Panc1 (cell line): Measurements from ENCODE around the gene RIMBP2. TPM values are rescaled to one million over a fixed set of nuclear protein-coding genes. Genes with fewer than 3 reads are reported as not detected.

Experiments
- ATAC-seq: fragments of 200-7000 bp; cut with Tn5 transposase; 2 replicates; pipeline ENCODE4 v1.9.1; 2020; ENCODE audit warnings: mild to moderate bottlenecking, moderate library complexity
- BruUV-seq: library from RNA; stranded (reverse); fragments of 400-500 nt; replicated peaks from 2 replicates; lab custom pipeline; 2021; lab: Mats Ljungman, UMichigan
- CTCF ChIA-PET: fragments of 300-600 bp; sonication (Branson Sonifier 250); formaldehyde crosslinking; loops from one replicate; lab custom pipeline; 2022; ENCODE audit warnings: antibody characterized with exemption; lab: Charles Lee
- POLR2A ChIA-PET: fragments of 300-600 bp; sonication (Branson Sonifier 250); formaldehyde crosslinking; loops from one replicate; lab custom pipeline; 2022; ENCODE audit warnings: antibody characterized with exemption; lab: Charles Lee
- DNase-seq: peaks from one replicate; pipeline ENCODE4 v3.0.0-alpha.2; 2010; ENCODE audit warnings: low read depth, low spot score
- H3K27ac ChIP-seq: 2 replicates; pipeline ENCODE4 v1.5.1; 2011; ENCODE audit warnings: mild to moderate bottlenecking, low read length, inconsistent platforms
- H3K27me3 ChIP-seq: fragments of 200-500 bp; sonication (Bioruptor generic); 2 replicates; pipeline ENCODE4 v1.6.0; 2014; ENCODE audit warnings: low read length, inconsistent platforms; ENCODE audit not compliant: control insufficient read depth, insufficient read depth
- H3K36me3 ChIP-seq: fragments of 200-500 bp; sonication (Bioruptor generic); 2 replicates; pipeline ENCODE4 v1.5.1; 2014; ENCODE audit warnings: inconsistent platforms, mild to moderate bottlenecking, low read length, moderate library complexity; ENCODE audit not compliant: control insufficient read depth, insufficient read depth
- H3K4me1 ChIP-seq: 2 replicates; pipeline ENCODE4 v1.5.1; 2011; ENCODE audit warnings: inconsistent platforms, mild to moderate bottlenecking, low read length, moderate library complexity; ENCODE audit not compliant: control insufficient read depth, insufficient read depth
- H3K4me3 ChIP-seq, 2 experiments: 2 replicates each; pipeline ENCODE4 v1.5.1; 2011 to 2012; ENCODE audit warnings: low read depth in 2 of 2, low read length in 2 of 2, mild to moderate bottlenecking in 2 of 2, inconsistent platforms in 1 of 2, moderate library complexity in 1 of 2
- H3K9me3 ChIP-seq: fragments of 200-500 bp; sonication (Bioruptor generic); 2 replicates; pipeline ENCODE4 v1.5.1; 2014; ENCODE audit warnings: low read depth, mild to moderate bottlenecking, inconsistent platforms, low read length, moderate library complexity; ENCODE audit not compliant: control insufficient read depth, insufficient read depth
- CTCF ChIP-seq: fragments of 450-650 bp; IDR thresholded peaks from 2 replicates; pipeline ENCODE4 v1.5.1; 2017; ENCODE audit warnings: mild to moderate bottlenecking
- POLR2AphosphoS5 ChIP-seq: IDR thresholded peaks from 2 replicates; pipeline ENCODE4 v1.6.1; 2012; ENCODE audit warnings: mild to moderate bottlenecking, low read depth, low read length, moderate library complexity
- REST ChIP-seq, 2 experiments: IDR thresholded peaks; 2 replicates each; pipeline ENCODE4 v1.6.1; 2011 to 2012; ENCODE audit warnings: low read depth in 2 of 2, control low read depth in 1 of 2, low read length in 1 of 2, mild to moderate bottlenecking in 1 of 2, moderate library complexity in 1 of 2; ENCODE audit not compliant: insufficient read depth in 1 of 2
- SIN3A ChIP-seq: IDR thresholded peaks from 2 replicates; pipeline ENCODE4 v1.6.1; 2012; ENCODE audit warnings: low read depth, mild to moderate bottlenecking, low read length, moderate library complexity, borderline replicate concordance; ENCODE audit not compliant: insufficient read depth
- TCF7L2 ChIP-seq: IDR thresholded peaks from 2 replicates; pipeline ENCODE4 v1.6.1; 2011; ENCODE audit warnings: mild to moderate bottlenecking, low read depth, low read length, inconsistent platforms
- in situ Hi-C: cut with HindIII; loops from 2 replicates; pipeline ENCODE4 v1.10.0; 2016; ENCODE audit warnings: low sequenced_read_pairs, low pct_unique_long_range_greater_than_20kb
- intact Hi-C: fragments of 100-400 bp; cut with micrococcal nuclease; formaldehyde crosslinking; loops from one replicate; pipeline ENCODE4 v1.10.0; 2022; ENCODE audit not compliant: unreplicated experiment
- total RNA-seq: library from RNA; stranded (reverse); gene quantifications from one replicate; pipeline ENCODE4 v1.2.1, GENCODE V29; 2021; ENCODE audit not compliant: unreplicated experiment

RIMBP2 gene
- total RNA-seq, 1 experiment from 2014 or later: not detected

- no peak overlapping the region for H3K27ac ChIP-seq
- POLR2A ChIA-PET: no interaction called here
These were observed 10.8 kb downstream of the RIMBP2 start for GRCh38 chr12:130705178-130705822.

DNA sequence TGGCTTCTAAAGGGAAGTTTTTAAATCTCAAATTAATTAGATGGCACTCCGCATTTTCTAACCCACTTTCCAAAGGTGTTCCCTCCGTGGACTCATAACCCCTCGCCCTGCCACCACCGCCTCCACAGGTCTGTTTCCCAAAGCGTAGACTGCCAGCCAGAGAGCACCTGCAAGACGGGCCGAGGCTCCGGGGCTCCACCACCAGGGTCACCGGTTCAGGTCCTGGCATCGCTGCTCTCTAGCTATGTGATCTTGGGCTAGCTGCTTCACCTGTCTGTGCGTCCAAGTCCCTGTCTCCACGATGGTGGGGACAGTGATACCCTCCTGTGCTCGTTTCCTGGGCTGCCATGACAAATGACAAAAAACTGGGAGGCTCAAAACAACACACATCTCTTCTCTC is 11.5 kb downstream of the RIMBP2 start:
- Histone ChIP-seq H3K4me3 (no peak overlapping the region), H3K9me3 (no peaks in the 10 kb centered on the region), H3K36me3 (no peaks in the 10 kb centered on the region), H3K4me1 (no peaks in the 10 kb centered on the region), H3K27me3 (no peaks in the 10 kb centered on the region; the same call in 1 of the 2 replicates), H3K27ac (no peak overlapping the region)
- in situ Hi-C loops (no loop called here), intact Hi-C loops (no loop called here)
- no TSS peak for BruUV-seq
- no peak for ATAC-seq
- CTCF ChIA-PET: no interaction called here
- no peak for DNase-seq
- TF ChIP-seq TCF7L2 (no peak), REST (IDR thresholded peaks at IDR 0.05; ENCODE audit: insufficient read depth in 1 of 2, low read depth in 2 of 2, low read length in 1 of 2) (no peak), SIN3A (no peak), POLR2AphosphoS5 (no peak), CTCF (no peak)
- POLR2A ChIA-PET: no interaction called here

More at GRCh38 chr12:130705178-130705822, 10.8 kb downstream of the RIMBP2 start:
- Histone ChIP-seq H3K27me3 (peaks cover 2% of the 10 kb centered on the region; the same call in 1 of the 2 replicates), H3K4me3 (no peak overlapping the region), H3K36me3 (no peaks in the 10 kb centered on the region), H3K4me1 (no peaks in the 10 kb centered on the region), H3K9me3 (no peaks in the 10 kb centered on the region)
- no peak for DNase-seq
- ATAC-seq: no peak
- in situ Hi-C loops: no loop called here
- CTCF ChIA-PET: no interaction called here
- intact Hi-C loops: no loop called here
- no TSS peak for BruUV-seq
- TF ChIP-seq REST (IDR thresholded peaks at IDR 0.05; ENCODE audit: insufficient read depth in 1 of 2, low read depth in 2 of 2, low read length in 1 of 2) (no peak), CTCF (no peak), SIN3A (no peak), POLR2AphosphoS5 (no peak), TCF7L2 (no peak)
